Stimulated activated CD8-positive, alpha-beta memory T cell treated with anti-CD3 and anti-CD28 coated beads, Interleukin-7, amount 100 ng/mL, for 24 hours (primary cell): ENCODE data around the gene CERS6.
"Not testable (repeated sequence)": the region's sequence is repeated elsewhere in the genome, so short reads cannot be mapped to it uniquely, and the experiment has no call there.

Experiments
- DNase-seq: peaks from one replicate; pipeline ENCODE4 v3.0.0-alpha.2; 2020; ENCODE audit warnings: low read depth

CERS6 gene

DNA sequence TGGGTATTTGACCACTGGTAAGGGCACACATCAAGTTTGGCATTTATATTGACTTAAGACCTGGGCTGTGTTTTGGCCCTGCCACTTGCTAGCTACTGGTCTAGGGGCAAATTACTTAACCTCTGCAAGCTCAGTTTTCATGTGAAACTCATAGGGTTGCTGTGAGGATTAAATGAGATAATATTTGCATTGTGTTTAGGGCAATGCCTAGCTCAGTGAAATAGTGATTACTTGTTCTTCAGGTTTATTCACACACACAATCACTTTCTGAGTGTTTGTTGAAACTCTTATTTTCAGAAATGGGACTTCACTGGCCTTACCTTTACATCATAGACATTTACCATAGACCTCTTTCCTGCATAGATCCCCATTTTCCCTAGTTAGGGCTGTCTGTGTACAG is 12.3 kb downstream of the CERS6 start:
- DNase-seq = no peak

DNA sequence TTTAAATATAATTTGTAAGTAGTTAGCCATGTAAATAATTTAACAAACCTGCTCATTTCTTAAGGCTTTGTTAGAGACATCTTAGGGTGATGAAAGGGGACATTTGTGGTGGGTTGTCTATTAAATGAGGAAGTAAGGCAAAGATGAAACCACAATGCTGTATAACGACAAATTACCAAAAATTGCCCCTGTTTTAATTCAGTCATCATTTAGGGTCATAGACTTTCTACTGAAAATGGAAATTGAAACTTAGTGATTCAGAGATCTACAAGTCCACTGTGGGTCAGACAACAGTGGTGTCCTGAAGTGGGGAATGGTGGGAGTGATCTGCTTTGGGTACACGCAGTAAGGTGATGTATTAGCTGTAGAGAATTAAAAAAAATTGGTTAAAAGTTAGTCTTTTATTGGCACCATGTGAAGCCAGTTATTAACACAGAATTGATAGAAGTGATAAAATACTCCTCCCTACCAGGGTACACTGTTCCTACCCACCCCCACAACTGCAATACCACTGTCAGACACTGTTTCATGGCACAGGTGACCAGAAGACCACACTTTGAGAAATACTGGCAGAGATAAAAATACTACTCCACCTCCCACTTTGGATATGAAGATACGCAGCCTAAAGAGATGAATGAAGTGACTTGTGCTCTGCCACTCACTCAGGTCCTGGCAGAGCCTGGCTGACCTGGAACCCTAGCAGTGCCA is 13.4 kb downstream of the CERS6 start:
- no peak for DNase-seq

DNA sequence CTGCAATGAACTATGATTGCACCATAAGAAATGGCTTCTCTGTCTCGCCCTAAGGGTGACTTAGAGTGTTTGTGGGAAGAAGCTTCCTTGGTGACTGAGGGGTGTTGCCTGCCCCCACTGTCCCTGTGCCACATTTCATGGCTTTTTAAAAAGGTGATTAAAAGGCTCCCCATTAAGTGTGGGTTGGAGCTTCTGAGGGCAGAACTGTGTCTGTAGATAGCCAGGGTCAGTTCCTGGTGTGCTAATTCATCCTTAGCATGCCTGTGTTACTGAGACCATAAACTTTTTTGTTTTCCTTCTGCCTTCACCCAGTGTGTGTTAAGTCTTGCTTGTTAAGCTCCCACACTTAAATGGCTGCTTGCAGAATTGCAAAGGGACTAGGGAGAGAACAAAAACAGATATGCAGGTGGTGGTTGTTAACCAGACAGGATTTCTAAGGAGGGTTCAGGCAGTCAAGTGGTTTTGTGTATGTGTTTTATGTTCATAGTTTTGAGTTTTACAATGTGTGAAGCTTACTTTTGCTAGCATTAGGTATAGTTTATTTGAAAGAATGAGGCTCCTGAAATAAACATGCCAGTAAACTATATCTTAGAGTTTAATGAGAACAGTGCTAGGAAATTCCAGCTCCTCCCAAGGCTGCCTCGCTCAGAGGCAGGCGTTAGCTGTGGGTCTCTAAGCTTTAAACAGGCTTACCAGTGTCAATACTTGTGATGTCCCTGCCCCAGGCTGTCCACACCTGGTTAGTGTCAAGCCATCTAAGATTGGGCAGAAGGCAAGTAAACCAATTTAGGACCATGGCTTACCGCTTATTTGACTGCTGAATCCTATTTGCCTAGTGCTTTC is 14.5 kb downstream of the CERS6 start:
- no peak for DNase-seq

DNA sequence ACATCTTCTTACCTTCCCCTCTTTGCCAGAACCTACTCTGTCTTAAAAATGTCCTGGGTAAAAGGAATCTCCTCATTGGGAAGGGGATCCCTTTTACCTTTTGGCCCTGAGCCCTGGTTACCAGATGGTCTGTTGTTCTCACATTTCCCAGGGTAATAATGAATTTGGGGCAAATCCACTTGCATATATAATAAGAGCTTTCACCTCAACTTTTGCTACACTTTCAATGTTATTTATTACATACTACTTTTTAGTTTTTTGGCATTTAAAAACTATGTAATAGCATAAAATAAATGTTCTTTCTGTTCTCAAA is 15.0 kb downstream of the CERS6 start:
- no peak for DNase-seq

DNA sequence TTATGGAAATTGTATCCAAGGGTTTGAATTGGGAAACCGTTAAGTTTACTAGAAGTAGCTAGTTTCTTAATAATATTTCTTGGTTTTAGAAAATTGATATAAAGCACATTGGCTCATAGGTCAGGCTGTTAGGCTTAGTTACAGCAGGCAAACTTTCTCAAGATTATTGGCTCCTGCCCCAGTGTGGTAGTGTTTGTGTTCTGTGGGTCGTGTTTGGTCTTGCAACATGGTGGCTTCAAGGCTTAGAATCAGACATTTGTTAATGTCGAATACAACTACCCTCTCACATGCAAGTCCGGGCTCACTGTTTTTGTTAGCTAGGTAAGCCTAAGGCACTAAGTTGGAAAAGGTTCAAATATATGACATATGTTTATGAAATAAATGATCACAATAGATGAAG is 19.6 kb downstream of the CERS6 start:
- no peak for DNase-seq

DNA sequence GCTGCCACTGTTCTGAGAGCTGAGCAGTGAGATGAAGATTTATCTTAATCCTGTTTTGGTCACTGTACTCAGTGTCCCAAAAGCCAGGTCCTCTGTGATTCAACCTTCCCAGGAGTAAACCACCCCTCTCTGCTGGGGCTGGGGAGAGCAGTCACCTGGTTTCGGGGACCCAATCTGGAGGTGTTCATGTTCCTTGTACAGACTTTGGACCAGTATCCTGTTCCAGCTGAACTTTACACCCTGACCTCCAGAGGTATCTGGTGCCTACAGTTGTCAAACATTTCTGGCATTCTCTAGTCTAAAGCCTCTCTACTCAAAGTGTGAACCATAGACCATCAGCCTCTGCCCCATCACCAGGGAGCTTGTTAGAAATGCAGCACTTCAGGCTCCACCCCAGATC is 22.1 kb downstream of the CERS6 start:
- no peak for DNase-seq

DNA sequence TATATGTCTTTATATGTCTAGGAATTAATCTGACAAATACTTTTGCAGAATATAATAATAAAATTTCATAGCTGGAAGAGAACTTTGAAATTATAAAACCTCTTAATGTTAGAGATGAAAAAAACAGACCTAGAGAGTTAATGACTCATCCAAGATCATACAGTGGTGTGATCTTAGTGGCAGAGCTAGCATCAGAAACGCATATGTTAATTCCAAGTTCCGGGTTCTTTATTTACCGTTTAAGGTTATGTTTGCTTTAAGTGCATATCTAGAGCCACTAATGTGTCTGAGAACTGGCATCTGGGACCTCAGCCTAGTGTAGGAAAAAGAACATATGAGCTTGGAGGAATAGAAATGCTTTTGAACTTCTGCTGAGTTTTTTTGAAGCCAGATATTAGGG is 24.3 kb downstream of the CERS6 start:
- no peak for DNase-seq

DNA sequence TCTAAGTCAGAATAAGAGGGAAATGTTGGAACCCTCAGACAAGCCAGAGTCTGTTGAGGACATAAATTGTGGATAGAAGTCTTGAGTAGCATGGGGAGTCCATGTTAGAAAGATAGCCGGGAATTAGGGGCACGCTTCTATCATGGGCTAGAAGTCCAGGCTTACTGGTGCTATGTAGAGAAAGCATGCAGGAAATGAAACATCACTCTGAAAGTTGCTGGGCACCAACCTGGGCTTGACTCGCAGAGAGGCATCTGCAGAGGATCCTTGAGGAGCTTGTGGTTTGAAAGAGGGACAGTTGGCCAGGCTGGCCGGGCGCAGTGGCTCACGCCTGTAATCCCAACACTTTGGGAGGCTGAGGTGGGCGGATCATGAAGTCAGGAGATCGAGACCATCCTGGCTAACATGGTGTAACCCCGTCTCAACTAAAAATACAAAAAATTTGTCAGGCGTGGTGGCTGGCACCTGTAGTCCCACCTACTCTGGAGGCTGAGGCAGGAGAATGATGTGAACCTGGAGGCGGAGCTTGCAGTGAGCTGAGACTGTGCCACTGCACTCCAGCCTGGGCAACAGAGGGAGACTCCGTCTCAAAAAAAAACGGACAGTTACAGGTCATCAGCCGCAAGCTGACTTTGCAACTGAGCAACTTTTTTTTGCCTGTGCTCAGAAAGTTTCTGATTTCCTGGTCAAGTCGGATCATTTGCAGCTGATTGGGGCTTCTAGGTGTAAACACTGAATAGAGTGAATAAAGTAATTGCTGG is 24.9 kb downstream of the CERS6 start:
- no peak for DNase-seq

DNA sequence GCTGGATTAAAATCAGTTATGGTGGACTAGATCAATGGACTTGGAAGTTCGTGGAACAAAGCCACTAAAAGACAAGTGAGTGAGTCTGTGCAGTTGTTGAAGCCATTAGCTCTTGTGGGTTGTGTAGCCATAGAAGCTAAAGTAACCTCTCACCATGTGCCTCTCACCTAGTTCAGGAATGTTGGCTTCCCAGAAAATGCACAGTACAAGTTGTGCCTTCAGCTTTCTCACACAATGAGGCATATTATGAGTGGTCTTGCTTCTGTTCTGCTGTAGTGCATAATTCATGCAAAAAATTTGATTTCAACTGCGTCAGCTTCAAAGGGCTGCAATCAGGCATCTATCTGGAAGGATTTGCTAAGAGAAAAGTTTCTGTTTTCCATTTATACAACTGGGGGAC is 26.2 kb downstream of the CERS6 start:
- DNase-seq = no peak

DNA sequence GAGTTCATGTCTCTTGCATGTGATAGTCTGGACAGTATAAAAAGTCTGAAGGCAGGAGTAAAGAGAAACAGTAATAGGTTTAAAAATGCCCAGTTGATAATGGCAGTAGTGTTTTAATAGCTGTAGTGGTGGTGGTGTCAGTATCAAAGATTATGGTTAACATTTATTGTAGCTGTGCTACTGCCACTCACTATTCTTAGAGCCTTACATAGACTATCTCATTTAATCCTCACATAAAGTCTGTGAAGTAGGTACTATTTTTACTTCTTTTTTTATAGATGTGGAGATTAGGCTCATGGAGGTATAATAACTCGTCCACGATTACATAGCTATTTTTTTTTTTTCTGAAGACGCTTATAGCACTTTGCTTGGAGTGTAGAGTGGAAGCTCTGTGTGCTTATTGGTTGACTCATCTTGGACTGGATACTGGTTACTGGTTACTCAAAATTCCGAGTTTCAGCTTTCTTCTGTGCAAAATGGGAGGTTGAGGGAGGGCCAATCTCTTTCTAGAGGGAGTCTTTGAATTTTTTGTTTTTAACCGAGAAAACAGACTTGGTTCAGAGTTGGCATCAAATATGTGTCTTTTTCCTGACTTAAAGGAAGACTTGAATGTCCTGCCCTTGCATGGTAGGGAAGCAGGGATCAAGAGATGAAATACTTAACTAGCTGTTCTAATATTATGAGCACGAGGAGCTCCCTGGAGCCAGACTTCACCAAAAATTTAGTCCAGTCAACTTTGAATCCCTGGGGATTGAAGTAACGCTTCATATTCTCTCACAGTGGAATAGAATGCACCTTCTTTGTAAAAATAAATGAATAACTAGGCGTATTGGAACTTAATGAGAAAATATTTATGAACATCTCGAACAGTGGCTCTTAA is 27.1 kb downstream of the CERS6 start:
- DNase-seq = no peak

DNA sequence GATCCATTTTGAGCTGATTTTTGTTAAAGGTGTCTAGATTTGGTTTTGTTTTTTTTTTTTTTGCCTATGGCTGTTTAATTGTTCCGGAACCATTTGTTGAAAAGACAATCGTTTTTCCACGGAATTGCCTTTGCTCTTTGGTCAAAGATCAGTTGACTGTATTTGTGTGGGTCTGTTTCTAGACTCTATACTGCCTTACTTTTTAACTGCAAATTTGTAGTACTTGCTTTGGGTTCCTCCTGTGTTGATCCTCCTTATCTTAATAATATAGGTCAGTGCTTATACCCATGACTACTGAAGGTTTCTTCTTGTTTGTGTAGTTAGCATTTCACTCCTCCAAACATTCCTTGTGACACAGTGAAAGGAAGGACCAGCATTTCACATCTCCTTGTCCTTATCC is 30.4 kb downstream of the CERS6 start:
- DNase-seq = no peak

DNA sequence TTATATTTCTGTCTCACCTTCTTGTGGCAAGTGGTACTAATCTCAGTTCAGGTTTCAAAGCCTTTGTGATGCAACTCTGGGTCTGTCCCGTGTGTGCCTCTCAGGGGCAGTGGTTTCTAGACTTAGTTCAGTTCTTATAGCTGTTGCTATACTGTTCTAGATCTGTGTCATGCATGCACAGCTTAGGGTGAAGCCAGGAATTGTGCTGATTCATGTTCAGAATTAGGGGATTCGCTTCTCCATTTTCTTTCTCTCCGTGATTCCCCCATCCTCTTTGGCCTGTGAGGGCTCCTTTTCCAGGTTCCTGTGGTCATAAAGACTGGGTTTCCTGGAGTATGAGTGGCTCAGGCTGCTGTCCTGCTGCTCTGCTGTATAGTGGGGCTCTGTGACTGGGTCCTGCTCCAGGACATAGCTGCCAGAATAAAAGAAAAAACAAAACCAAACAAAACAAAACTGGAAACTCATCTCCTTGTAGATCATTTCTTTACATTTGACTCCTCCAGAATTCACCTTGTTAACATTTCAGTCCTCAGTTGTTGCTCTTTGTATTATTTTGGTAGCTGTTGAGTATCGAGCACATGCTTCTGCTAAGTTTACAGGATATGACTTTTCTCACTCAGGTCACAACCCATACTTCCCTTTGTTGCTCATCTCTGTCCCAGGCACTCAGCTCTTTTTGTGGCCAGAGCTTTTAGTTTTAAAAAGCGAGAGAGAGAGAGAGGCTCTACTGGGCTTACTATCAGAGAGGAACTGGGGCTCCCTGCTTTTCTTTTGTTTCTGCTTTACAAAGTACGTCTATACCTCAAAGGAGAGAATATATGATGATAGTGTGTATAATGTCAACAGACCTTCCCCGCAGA is 34.2 kb downstream of the CERS6 start:
- no peak for DNase-seq

DNA sequence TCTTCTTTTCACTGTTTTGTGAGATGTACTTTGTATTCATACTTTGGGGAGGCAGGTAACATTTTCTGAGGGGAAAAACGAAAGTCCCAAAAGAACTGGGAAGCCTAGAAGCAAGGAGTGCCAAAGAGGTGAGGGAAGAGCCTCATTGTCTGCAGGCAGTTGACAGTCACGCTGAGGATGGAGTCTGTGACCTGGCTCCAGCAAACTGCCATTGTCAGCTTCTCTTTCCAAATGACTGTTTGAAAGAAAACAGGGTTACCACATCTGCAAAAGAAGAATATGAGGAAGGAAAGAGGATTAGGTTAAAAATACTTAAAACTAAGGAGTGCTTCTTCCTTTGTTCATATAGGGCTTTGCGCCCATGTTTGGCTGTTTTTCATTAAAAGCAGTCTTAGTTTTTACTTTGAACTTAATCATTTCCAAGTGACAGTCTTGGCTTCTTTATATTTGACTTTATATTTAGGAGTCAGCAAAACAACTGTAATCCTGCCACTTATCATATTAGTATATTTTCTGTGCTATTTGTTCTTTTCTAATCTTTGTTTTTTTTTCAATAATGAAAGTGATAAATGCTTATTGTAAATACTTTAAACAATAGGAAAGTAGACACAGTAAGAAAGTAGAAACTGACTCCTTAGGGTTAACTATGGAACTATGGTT is 35.0 kb downstream of the CERS6 start:
- DNase-seq = no peak

DNA sequence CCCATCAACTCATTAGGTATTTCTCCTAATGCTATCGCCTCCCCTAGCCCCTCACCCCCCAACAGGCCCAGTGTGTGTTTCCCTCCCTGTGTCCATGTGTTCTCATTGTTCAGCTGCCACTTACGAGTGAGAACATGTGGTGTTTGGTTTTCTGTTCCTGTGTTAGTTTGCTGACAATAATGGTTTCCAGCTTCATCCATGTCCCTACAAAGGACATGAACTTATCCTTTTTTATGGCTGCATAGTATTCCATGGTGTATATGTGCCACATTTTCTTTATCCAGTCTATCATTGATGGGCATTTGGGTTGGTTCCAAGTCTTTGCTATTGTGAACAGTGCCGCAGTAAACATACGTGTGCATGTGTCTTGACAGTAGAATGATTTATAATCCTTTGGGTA is 35.7 kb downstream of the CERS6 start:
- DNase-seq = not testable (repeated sequence)

DNA sequence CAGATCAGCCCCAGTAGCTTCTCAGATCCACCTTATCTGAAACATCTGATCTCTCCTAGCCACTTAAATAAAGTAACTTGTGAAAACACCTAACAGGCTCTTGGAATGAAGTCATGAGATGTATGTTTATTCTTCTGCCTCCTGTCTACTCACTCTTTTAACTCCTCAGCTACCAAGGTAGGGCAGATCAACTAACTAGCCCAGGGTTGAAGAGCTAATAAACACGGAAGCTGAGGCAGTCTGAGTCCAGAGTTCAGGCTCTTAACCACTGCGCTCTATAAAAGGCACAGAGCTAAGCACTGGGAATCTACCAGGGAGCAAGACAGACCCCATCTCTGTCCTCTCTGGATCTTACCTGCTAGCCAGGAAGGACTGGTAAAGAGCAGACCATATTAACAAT is 37.1 kb downstream of the CERS6 start:
- DNase-seq = not testable (repeated sequence)

DNA sequence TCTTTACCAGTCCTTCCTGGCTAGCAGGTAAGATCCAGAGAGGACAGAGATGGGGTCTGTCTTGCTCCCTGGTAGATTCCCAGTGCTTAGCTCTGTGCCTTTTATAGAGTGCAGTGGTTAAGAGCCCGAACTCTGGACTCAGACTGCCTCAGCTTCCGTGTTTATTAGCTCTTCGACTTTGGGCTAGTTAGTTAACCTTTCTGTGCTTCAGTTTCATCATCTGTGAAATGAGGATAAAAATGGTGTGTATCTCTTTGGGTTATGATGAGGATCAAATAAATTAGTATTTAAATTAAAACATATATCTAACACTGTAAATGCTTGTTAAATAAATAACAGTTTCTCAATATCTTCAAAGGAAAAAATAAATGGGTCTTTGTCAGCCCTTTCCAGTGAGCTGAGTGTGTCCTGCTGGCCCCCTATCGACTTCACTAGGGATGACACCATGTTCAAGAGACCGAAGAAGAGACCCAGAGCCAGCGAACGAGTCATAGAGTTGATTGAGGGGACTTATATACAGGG is 38.2 kb downstream of the CERS6 start:
- no peak for DNase-seq

DNA sequence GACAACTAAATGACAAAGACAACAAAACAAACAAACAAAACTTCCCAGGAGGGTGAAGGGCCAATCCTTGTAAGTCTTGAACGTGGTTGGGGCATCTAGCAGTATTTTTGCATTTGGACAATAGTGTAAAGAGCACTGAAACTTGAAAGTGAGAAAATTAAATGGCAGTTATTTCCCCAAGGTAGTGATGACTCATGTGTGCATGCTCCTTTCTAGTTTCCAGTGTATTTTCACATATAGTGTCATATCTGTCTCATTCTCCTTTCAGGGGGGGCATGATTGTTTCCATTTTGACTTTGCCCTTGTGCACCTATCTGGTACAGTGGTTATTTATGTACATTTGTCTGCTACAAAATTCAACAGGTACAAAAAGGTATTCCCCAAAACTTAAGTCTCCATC is 39.5 kb downstream of the CERS6 start:
- DNase-seq = no peak

DNA sequence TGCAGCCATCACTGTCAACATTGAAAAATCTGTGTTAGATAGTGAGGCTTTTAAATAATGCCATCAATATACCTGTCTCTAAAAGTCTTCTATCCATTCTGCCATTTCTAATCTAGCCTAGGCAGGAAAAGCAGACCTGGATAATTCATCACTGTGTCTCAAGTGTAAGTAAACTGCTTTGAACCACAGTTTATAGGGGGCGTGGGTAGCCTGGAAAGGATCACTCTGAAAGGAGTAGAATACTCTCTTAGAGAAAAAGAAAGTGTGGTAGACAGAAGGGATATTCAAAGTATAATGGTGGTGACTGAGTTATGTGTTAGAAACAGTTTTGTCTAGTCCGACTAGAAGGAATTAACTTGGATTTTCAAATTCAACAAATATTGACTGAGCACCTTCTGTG is 40.8 kb downstream of the CERS6 start:
- no peak for DNase-seq

DNA sequence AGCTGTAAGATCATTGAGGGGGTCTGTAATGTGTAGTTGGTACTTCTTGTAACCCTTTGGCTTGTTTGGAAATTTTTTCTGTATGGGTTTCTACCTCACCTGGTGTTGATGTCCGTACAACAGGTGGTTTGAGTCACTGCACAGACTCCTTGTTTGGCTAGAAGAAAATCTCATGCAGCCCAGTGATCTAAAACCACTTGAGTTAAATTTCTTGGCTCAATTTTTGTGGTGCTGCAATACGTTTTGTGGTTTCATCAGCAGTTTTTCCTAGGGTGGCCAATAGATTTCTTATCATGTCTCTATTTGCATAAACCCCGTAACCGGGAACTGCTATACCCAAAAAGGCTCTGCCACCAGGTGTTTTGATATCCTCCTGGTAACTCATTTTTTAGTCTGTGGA is 43.4 kb downstream of the CERS6 start:
- DNase-seq = no peak

DNA sequence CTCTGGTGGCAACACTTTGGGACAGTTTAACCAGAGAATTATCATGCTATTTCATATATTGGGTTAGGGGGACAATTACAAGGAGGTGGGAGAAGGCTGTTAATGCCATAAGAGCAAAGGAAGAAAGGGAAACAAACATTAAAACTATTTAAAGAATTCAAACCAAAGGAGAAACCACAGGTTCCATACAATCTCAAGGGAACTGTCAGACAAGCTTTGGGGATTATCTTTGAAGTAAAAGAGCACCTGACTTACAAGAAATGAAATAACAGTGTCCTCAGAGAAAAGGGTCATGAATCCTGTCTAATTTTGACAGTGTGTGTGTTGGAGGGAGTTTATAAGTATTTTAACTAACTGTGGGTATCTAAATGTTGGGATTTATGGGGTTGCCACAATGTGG is 44.4 kb downstream of the CERS6 start:
- no peak for DNase-seq
